Testis (tissue), 2 donors: ENCODE results near the gene ZNF574.

Experiments used
- POLR2A ChIP-seq: fragments of 450-650 bp; IDR thresholded peaks from one replicate; pipeline ENCODE4 v1.6.1; 2017; ENCODE audit warnings: antibody characterized with exemption, mild to moderate bottlenecking, moderate library complexity
- TF ChIP-seq, protein P1 (sequence below), 3 experiments: fragments of 450-650 bp in 2 of 3; fragments of 200-600 bp in 1 of 3; sonication (generic) in 1 of 3; IDR thresholded peaks; one replicate each; pipeline ENCODE4 v1.5.1; 2016 to 2019; ENCODE audit warnings: antibody characterized with exemption in 3 of 3, mild to moderate bottlenecking in 2 of 3, moderate library complexity in 1 of 3

DNA sequence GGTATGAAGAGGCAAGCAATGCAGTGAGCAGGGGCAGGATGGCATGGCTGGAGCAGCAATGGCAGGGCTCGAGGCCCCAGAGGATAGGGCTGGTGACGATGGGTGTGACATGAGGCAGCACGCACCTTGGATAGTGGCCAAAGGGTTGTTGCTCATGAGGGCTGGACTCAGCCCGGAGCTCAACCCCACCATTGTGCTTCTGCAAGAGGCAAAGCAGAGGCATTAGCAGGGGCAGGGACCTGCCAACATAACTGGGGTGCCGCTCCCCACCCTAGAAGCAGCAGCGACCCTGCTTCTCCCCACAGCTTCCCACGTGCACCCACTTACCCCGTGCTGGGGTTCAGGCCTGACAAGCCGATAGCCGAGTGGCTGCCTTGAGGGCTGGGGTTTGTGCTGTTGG is 15.8 kb downstream of the ZNF574 start:
- no peak for TF ChIP-seq POLR2A
- TF ChIP-seq, protein P1, sequence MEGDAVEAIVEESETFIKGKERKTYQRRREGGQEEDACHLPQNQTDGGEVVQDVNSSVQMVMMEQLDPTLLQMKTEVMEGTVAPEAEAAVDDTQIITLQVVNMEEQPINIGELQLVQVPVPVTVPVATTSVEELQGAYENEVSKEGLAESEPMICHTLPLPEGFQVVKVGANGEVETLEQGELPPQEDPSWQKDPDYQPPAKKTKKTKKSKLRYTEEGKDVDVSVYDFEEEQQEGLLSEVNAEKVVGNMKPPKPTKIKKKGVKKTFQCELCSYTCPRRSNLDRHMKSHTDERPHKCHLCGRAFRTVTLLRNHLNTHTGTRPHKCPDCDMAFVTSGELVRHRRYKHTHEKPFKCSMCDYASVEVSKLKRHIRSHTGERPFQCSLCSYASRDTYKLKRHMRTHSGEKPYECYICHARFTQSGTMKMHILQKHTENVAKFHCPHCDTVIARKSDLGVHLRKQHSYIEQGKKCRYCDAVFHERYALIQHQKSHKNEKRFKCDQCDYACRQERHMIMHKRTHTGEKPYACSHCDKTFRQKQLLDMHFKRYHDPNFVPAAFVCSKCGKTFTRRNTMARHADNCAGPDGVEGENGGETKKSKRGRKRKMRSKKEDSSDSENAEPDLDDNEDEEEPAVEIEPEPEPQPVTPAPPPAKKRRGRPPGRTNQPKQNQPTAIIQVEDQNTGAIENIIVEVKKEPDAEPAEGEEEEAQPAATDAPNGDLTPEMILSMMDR (IDR thresholded peaks at IDR 0.05) = no peak
